GM19240 (cell line): ENCODE results near the gene RGS7.
"Not testable (repeated sequence)": the region's sequence is repeated elsewhere in the genome, so short reads cannot be mapped to it uniquely, and the experiment has no call there.

ENCODE experiments used
- DNase-seq: peaks from one replicate; pipeline ENCODE4 v3.0.0; 2011; ENCODE audit warnings: low spot score; ENCODE audit not compliant: insufficient read length

Gene RGS7

DNA sequence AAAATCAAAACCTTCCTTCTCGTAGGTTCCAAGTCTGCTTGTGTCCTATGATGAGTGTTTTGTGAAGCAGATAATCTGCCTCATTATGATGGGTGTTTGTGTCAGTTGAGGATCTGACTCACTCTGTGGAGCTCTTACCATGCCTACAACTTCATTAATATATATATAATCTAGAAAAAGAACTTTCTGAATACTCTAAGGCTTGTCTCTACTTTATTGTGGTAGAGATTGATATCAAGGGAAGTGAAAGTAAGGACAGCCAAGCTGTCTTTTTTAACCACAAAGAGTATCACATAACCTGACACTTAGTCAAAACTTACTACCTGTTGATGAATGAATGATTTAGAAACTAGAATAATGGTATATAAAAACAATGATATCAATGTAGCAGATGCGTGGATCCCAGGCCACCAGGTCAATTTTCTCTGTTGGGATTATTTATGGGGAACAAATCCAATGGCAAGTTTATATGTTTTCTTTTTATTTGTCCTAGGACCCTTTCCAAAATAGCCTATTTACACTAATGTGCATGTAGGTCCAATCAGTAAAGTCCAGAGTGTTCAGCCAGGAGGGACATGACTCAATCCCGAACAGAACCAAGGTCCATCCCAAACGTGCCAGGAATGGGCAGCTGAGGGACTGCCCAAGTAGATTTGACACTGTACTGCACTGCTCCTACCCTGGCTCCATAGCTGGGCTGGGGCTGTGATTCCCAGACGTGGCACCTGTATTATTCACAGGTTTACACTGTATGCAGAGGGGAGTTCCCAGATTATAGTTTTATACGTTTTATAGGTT is 562.8 kb downstream of the RGS7 start:
- no peak for DNase-seq

DNA sequence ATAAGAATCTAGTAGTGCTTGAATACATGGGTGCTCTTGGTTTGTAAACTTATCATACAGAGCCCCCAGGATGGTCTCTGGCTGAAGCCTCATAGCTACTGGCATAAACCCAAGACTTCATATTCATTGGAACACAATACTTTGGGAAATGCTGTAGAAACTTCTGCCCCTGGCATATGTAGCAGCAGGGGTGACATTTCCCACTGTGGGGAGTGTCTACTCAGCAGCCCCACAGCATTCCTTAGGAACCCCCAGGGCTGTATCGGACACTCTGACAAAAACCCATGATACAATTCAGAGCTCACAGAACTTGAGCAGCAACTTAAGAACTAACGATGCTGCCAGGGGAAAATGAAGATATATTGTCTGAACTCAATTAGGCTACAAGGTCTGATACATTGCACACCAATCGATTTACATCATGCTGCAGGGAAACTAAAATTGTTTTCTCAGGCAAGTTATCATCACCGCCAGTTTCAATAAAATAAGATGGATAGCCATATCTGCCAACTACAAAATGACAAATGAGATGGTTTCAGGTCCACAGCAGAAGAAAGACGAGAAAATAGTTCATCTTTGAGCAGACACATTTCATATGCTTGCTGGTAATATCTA is 564.0 kb downstream of the RGS7 start:
- DNase-seq: no peak

DNA sequence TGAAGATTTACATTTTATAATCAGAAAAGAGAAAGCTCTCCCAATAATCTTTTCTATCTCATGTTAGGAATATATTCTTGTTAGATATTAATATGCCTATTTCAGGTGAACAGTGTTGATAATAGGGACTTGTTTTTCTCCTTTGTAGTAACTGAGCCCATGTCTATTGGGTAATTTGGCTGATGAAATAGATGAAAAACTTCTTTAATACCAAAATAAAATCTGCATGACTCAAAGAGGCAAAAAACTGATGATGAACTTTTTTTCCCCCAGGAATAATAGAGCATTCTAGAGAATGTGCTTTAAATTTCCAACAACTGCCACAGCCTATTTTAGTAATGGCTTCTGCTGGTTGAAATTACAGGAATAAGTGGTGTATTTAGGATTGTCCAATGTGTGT is 566.1 kb downstream of the RGS7 start:
- DNase-seq: no peak

DNA sequence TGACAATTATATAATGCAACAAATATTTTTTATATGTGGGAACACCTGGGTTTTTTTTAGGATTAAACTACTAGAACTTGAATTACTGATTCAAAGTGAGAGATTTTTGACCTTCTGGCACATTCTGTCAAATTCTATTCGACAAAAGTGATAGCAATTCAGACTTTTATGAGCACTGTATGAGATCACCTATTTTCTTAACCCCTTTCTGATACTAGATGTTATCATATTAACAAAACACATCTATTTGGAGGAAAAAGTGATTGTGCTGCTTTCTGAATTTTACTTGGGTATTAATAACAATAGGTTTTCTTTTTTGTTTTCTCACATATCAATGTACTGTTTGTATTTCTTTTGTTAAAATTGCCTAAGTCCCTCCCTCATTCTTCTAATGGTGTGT is 570.1 kb downstream of the RGS7 start:
- no peak for DNase-seq

DNA sequence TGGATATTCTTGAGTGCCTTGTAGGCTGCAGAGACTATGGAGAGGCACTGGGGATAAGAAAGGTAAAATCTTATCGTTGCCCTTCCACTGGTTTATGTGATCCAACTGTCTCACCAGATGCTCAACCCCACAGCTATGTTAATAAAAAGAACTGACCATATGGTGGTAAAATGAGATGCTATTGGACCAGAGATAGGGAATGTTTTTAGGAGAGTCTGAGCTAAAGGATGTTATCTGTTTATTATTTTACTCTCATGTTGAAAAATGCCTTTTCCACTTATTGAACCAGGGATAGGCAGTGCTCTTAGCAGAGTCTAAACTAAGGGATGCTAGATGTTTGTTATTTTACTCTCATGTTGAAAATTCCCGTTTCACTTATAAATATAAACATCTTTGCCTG is 572.2 kb downstream of the RGS7 start:
- DNase-seq: no peak

DNA sequence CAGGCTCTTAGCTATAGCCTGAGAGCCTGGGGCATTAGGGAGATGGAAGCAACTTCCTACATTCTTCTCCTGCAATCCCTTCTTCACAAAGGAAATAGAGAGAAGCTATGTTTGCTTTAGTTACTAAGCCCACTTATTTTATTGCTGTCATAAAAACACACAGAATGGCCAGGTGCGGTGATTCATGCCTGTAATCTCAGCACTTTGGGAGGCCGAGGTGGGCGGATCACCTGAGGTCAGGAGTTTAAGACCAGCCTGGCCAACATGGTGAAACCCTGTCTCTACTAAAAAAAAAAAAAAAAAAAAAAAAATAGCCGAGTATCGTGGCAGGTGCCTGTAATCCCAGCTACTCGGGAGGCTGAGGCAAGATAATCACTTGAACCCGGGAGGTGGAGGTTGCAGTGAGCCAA is 573.3 kb downstream of the RGS7 start:
- not testable (repeated sequence) for DNase-seq

DNA sequence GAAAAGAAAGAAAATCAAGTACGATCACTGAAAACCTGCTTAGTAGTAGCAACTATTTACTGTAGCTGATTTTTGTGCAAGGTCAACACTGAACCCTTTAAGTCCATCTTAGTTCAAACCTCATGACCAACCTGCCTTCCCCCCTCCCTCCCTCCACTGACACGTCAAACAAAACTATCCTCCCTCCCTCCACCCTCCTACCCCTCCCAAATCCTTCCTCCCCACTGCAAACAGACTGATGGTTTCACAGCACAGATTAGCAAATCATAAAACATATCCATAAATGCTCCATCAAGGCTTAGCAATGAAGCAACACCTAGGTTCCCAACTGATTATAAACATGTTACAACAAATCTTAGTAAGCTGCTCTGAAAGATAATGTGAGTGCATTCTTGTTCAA is 580.8 kb downstream of the RGS7 start:
- DNase-seq: no peak

DNA sequence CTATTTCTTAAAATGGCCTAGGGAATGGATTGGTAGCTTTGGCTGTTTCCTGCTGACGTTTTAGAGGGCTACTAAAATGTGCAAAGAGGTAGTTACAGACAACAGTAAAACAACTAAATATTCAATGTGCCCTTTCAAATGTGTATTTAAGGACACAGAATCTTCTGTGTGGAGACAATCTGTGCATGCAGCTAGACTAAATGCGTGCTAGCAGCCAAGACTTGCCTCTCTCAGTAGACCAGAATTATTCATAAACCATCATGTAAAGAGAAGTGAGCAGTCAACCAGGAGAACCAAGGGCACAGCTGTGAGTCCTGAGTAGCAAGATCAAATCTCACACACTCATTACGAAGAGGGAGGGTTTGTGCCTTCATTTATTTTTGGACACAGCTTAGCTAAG is 584.9 kb downstream of the RGS7 start:
- DNase-seq: no peak

DNA sequence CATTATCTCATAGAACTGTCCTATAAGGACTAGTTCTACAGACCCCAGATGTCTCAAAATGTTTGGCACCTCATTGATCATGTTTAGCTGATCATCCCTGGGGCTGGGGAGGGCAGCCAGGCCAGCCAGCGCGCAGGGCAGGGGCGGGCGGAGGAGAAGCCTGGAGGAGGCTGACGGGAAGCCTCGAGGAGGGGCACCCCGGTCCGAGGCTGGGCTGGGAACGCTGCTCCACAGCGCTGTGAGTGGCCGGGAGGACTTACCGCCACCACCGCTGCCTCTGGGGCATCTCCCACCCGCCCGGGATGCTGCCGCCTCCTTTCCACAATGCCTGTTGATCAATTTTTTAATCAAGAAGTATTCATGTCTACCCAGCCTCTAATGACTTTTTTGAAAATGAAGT is 585.6 kb downstream of the RGS7 start:
- DNase-seq: no peak

DNA sequence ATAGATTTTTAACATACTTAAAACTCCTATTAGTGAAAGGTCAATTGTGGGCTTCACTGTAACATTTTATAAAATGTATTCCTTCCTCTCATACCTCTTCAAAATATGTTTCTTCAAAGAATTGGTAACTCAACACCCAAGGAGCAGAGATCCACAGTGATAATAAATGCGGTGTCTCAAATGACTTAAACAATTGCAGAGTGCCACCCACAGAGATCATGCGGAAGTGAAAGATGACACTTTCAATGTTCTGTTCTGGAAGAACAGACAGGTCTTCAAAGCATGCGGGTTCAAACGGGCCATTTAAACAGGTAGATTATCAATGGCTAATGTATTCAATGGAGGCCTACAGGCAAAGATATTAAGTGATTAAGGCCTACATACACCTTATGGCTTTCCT is 588.0 kb downstream of the RGS7 start:
- DNase-seq: no peak

DNA sequence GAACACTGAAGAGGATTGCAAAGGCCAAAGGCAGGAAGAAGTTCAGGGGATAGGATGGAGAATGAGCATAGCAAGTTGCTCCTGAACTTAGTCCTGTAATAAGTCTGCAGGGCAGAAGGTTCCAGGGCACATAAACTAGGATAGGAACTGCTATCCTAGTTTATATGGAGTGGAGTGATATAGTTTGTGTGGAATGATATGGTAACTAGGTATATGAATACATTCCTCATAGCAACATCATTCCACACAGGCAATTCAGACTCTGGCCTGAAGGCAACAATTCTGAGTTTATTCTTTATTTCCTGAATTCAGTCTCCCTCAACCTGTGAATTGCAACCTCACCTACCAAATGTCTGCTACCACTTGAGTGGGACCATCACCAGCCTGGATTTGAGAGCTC is 590.2 kb downstream of the RGS7 start:
- DNase-seq: no peak

DNA sequence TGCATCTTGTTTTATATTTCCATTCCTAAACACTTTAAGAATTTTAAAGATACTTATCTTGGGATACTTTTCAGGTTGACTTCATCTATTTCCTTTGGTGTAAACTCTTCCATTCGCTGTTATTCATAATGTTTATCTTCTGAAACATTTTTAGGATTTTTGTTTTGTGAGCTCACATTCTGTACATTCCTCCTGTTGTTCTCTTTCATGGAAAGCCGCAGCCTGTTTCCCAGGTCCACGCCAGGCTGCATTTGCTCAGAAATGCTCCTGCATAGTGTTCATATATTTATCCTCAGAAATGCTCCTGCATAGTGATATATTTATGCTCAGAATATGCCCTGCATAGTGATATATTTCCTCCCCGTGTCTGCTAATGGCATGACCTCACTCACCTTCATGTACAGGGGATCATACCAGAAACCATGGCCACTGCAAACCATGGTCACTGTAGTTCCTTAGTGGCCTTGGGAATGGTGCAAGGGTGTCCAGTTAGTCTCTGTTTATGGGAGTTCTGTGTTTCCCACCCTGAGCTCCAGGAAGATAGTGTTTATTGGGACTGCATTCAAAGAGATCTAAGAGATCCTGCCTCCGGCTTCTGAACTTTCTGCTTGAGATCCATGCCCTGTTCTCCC is 591.2 kb downstream of the RGS7 start:
- DNase-seq: no peak

DNA sequence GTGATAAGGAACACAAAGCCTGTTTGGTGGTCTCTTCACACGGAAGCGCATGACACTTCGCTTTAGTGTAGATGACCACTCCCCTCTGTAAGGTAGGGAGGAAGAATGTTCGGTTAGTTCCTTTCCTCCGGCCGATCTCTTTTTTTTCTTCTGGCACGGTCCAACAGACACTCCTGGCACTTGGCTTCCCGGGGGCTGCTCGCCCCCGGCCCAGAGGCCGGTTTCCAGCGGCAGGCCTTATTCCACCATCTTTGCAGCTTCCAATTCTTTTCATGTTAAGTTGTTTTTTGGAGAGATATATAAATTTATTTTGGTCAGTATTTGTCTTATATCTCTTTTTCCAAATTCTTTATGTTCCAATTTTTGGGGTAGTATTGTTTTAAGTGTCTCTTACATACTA is 593.2 kb downstream of the RGS7 start:
- DNase-seq: no peak

DNA sequence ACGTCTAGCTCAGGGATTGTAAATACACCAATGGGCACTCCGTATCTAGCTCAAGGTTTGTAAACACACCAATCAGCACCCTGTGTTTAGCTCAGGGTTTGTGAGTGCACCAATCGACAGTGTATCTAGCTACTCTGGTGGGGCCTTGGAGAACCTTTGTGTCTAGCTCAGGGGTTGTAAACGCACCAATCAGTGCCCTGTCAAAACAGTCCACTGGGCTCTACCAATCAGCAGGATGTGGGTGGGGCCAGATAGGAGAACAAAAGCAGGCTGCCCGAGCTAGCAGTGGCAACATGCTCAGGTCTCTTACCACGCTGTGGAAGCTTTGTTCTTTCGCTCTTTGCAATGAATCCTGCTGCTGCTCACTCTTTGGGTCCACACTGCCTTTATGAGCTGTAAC is 593.9 kb downstream of the RGS7 start:
- not testable (repeated sequence) for DNase-seq

DNA sequence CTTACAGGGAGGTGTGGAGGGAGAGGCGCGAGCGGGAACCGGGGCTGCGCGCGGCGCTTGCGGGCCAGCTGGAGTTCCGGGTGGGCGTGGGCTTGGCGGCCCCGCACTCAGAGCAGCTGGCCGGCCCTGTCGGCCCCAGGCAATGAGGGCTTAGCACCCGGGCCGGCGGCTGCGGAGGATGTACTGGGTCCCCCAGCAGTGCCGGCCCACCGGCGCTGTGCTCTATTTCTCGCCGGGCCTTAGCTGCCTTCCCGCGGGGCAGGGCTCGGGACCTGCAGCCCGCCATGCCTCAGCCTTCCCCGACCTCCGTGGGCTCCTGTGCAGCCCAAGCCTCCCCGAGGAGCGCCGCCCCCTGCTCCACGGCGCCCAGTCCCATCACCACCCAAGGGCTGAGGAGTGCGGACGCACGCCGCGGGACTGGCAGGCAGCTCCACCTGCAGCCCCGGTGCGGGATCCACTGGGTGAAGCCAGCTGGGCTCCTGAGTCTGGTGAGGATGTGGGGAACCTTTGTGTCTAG is 594.5 kb downstream of the RGS7 start:
- not testable (repeated sequence) for DNase-seq

DNA sequence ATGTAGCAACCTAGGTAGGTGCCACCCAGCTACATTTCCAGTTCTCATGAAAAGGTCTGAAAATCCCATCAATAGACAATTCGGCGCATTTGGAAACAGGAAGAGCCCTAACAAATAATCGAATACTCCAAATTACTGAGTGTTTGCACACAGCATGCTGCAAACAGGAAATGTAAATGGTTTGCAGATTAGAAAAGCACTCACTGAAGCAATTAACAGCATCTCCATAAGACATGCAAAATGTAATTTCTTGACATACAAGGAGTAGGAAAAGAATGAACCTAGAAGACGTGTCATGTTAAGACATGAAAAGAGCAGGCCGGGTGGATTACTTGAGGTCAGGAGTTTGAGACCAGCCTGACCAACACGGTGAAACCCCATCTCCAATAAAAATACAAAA is 598.2 kb downstream of the RGS7 start:
- DNase-seq: not testable (repeated sequence)

DNA sequence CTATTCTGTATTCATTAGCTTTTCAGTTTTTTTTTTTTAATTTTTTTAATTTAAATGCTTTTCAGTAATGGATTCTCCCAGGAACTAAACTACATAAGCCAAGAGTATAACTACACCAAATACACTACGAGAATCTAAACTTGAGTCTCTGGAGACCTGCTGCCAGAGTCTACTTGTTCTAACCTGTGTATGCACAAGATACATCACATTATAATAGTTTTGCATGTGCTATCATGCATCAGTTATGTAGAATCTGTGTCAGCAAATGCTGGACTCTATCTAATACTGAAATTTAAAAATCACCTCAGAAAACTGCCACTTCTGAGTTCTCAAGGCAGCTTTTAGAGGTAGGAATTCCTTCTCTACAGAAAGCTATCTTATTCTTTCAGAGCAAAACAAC is 598.7 kb downstream of the RGS7 start:
- no peak for DNase-seq

DNA sequence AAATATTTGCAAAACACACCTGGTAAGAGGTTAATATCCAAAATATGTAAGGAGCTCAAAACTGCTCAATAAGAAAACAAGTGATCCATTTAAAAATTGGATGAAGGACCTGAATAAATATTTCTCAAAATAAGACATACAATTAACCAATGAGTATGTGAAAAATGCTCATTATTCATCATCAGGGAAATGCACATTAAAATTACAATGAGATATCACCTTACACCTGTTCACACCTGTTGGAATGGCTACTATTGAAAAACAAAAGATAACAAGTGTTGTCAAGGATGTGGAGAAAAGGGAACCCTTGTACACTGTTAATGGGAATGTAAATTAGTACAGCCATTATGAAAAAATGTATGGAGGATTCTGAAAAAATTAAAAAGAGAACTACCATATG is 609.1 kb downstream of the RGS7 start:
- DNase-seq: no peak

DNA sequence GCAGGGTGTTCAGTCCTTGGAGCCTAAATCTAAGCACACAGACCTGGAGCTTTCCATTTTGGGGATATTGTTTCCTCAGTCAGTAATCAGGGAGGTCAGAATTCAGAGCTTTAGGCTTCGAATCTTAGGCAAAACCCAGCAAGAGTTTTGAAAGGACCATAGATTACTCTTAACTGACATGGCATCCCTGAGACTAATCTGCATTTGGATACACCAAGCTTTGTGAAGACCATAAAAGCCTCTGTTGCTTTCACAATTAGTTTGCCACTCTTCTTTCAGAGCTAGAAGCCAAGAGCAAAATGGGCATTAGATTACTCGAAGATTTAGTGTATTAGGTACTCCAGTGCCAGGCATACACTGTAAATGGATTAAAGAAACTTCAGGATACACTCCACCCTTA is 613.3 kb downstream of the RGS7 start:
- DNase-seq: no peak

DNA sequence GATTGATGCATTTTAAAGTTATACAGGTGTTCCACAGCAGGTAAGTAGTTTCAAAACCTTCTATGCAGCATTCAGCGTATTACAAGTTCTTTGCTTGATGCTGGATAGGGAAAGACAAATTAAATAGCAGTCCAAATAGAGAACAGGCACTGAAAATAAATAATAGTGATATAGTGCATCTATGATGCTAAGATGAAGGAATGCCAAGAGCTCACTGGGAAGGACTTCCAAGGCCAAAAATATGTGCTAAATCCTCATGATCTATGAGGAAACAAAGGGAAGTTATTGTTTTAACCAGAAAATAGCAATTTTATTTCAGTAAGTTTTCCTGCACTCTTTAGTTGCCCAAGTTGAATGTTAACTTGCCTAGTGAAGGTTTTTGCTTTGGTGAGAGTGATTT is 617.3 kb downstream of the RGS7 start:
- DNase-seq: no peak

DNA sequence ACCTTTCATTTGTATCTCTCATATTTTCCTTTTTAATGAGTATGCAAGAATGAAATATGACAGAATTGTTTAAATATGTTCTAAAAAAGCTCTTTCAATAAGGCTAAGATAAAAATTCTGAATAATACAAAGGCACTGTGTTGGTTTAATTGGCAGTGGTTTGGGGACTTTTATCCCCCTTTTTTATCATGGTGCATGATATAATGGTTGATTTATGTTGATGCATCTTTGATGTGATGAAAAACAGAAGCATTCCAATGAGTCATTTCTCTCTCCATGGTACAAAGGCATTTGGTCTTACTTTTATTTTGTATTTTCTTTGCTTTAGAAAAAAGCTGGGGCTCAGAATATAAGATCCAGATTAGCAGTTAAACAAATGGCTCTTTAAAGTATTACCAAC is 617.9 kb downstream of the RGS7 start:
- DNase-seq: no peak

DNA sequence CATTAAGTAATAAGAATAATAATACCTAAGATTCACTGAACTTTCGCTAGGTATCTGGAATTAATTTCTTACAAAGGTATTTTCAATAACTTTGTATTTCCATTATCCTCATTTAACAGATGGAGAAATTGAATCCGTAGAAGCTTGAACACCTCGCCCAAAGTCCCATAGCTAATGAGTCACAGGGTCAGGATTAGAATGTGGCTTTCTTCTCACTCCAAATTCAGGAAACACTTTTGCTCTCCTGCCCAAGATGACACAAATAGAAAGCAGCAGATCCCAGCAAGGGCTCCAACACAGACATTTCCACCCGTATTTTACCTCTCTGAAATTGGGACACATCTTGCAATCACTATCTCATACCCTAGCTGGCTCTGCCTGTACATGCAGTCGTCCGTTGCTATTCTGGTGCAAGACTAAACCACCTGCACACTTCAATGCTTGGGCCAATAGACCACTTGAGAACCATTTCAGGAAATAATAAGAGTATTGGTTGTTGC is 619.2 kb downstream of the RGS7 start:
- no peak for DNase-seq
